ENCODE results near the gene SFXN5. TPM values are rescaled to one million over a fixed set of nuclear protein-coding genes. Genes with fewer than 3 reads are reported as not detected.

SFXN5 gene
- total RNA-seq, 1 experiment from 2014 or later = 25.9 TPM

DNA sequence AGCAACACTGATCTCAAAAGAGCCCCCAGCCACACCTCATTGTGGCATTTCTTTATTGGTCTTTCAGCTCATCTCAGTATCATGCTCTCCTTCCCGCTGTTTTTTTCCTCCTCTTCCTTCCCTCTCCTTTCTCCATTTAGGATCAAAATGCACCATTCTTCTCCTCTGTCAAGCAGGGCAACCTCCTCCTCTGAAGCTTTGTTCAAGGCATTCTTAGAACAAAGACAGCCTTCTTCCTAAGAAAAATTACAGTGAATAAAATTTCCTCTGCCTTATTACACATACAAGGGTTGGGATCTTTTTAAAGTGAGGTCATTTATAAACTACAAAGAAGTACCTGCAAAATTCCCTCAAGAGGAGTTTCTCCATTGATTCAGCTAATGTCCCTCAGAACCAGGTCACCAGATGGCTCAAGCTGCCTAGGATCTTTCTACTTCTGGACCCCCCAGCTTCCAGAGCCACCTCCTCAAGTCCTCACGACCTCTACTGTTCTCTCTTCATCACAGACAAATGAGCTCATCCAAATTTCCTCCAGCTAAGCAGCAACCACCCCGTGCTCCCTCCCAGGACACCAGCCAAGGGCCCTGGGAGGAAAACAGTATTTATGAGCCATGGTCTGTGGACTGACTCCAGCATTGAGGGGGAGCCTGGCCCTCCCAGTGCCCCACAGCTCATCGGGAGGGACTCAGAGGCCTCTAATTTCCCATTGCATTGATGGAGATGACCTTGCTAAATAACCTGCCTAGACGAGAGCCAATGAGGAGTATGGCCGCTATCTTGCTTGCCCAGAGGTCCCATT, 18.0 kb downstream of the SFXN5 start:
- Mint-ChIP-seq H3K27ac (peak overlapping the region; percentile 19), H3K27me3 (ENCODE audit: low read depth) (no peaks in the 10 kb centered on the region; the same call in 1 of the 2 replicates), H3K36me3 (peaks cover 26% of the 10 kb centered on the region), H3K4me3 (no peak overlapping the region), H3K4me1 (peaks cover 16% of the 10 kb centered on the region), H3K9me3 (peaks cover 16% of the 10 kb centered on the region)
- ChIA-PET CTCF (interaction anchor here (1.0 to 1.8 kb wide), 2 partner anchors 28 to 123 kb away, joined by 3 to 4 read pairs; no protein-coding TSS in a partner anchor), POLR2A (interaction anchor here (0.7 kb wide), 1 partner anchor 160 kb away, joined by 6 read pairs; no protein-coding TSS in a partner anchor)
- ATAC-seq (no peak), DNase-seq (ENCODE audit: low spot score) (no peak)
- TF ChIP-seq HMGA2 (CRISPR knock-in tag; IDR thresholded peaks at IDR 0.05) (no peak), SP1 (CRISPR knock-in tag; conservative IDR thresholded peaks at IDR 0.05) (no peak), ETV6 (CRISPR knock-in tag; IDR thresholded peaks at IDR 0.05) (no peak)
- TF ChIP-seq, protein P1, sequence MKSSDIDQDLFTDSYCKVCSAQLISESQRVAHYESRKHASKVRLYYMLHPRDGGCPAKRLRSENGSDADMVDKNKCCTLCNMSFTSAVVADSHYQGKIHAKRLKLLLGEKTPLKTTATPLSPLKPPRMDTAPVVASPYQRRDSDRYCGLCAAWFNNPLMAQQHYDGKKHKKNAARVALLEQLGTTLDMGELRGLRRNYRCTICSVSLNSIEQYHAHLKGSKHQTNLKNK (CRISPR knock-in tag; IDR thresholded peaks at IDR 0.05) = no peak

GRCh38 chr2:73050121-73050545, 21.4 kb downstream of the SFXN5 start:
- CTCF ChIA-PET = interaction anchor here (0.6 to 1.4 kb wide), 5 partner anchors 9 to 157 kb away, joined by 3 to 5 read pairs (median 4); no protein-coding TSS in a partner anchor

GRCh38 chr2:73043929-73044832, 27.3 kb downstream of the SFXN5 start:
- ChIA-PET CTCF (interaction anchor here (1.3 kb wide), 1 partner anchor 150 kb away, joined by 4 read pairs; no protein-coding TSS in a partner anchor), POLR2A (no interaction called here)
- ATAC-seq (no peak), DNase-seq (ENCODE audit: low spot score) (no peak)
- H3K27ac Mint-ChIP-seq = no peak overlapping the region
- no peak overlapping the region for H3K4me3 Mint-ChIP-seq
- no peaks in the 10 kb centered on the region for H3K36me3 Mint-ChIP-seq
- H3K4me1 Mint-ChIP-seq = peaks cover 3% of the 10 kb centered on the region
- H3K9me3 Mint-ChIP-seq = peaks cover 4% of the 10 kb centered on the region; the same call in 1 of the 2 replicates
- no peaks in the 10 kb centered on the region; the same call in 1 of the 2 replicates for H3K27me3 Mint-ChIP-seq (ENCODE audit: low read depth)
- no peak for TF ChIP-seq PRRX2 (CRISPR knock-in tag; IDR thresholded peaks at IDR 0.05)
- no peak for TF ChIP-seq IRF2 (CRISPR knock-in tag; IDR thresholded peaks at IDR 0.05; ENCODE audit: borderline replicate concordance, low read depth)
- TF ChIP-seq, protein P2, sequence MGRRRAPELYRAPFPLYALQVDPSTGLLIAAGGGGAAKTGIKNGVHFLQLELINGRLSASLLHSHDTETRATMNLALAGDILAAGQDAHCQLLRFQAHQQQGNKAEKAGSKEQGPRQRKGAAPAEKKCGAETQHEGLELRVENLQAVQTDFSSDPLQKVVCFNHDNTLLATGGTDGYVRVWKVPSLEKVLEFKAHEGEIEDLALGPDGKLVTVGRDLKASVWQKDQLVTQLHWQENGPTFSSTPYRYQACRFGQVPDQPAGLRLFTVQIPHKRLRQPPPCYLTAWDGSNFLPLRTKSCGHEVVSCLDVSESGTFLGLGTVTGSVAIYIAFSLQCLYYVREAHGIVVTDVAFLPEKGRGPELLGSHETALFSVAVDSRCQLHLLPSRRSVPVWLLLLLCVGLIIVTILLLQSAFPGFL (CRISPR knock-in tag; IDR thresholded peaks at IDR 0.05; ENCODE audit: borderline replicate concordance) = no peak
- TF ChIP-seq, protein P1 (CRISPR knock-in tag; IDR thresholded peaks at IDR 0.05) = no peak
- no peak for TF ChIP-seq TEAD1 (CRISPR knock-in tag; IDR thresholded peaks at IDR 0.05)
- no peak for TF ChIP-seq CBFB (CRISPR knock-in tag; IDR thresholded peaks at IDR 0.05; ENCODE audit: low read depth)
- no peak for TF ChIP-seq ZNF416 (CRISPR knock-in tag; IDR thresholded peaks at IDR 0.05)
- TF ChIP-seq, protein P3, sequence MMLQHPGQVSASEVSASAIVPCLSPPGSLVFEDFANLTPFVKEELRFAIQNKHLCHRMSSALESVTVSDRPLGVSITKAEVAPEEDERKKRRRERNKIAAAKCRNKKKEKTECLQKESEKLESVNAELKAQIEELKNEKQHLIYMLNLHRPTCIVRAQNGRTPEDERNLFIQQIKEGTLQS (CRISPR knock-in tag; conservative IDR thresholded peaks at IDR 0.05) = no peak
- TF ChIP-seq GTF2I (CRISPR knock-in tag; conservative IDR thresholded peaks at IDR 0.05) = no peak
- TF ChIP-seq JAZF1 (CRISPR knock-in tag; IDR thresholded peaks at IDR 0.05) = no peak
- no peak for TF ChIP-seq SMAD3 (CRISPR knock-in tag; IDR thresholded peaks at IDR 0.05; ENCODE audit: borderline replicate concordance)
- TF ChIP-seq SMAD4 (CRISPR knock-in tag; IDR thresholded peaks at IDR 0.05) = no peak
- TF ChIP-seq AFF4 (CRISPR knock-in tag; IDR thresholded peaks at IDR 0.05; ENCODE audit: borderline replicate concordance) = no peak

More at GRCh38 chr2:73050121-73050545, 21.4 kb downstream of the SFXN5 start:
- Mint-ChIP-seq H3K27ac (0 out of 2 replicates have a peak overlapping the region, but pooled peaks have one; percentile 22), H3K27me3 (ENCODE audit: low read depth) (no peaks in the 10 kb centered on the region; the same call in 1 of the 2 replicates), H3K9me3 (peaks cover 4% of the 10 kb centered on the region; the same call in 1 of the 2 replicates), H3K4me1 (peaks cover 16% of the 10 kb centered on the region), H3K4me3 (no peak overlapping the region), H3K36me3 (peaks cover 7% of the 10 kb centered on the region)
- DNase-seq (ENCODE audit: low spot score) (peak; percentile 66), ATAC-seq (peak; percentile 92)
- POLR2A ChIA-PET = no interaction called here
- TF ChIP-seq FOXK1 (CRISPR knock-in tag; IDR thresholded peaks at IDR 0.05) = no peak
- no peak for TF ChIP-seq KAT7 (CRISPR knock-in tag; IDR thresholded peaks at IDR 0.05; ENCODE audit: borderline replicate concordance)
- TF ChIP-seq E2F1 (CRISPR knock-in tag; IDR thresholded peaks at IDR 0.05) = no peak
- TF ChIP-seq ZNF416 (CRISPR knock-in tag; IDR thresholded peaks at IDR 0.05) = no peak
- TF ChIP-seq SMAD3 (CRISPR knock-in tag; IDR thresholded peaks at IDR 0.05; ENCODE audit: borderline replicate concordance) = no peak
- TF ChIP-seq, protein P3 (CRISPR knock-in tag; conservative IDR thresholded peaks at IDR 0.05) = no peak
